HepG2 (cell line): ENCODE data around the gene PLCXD1. TPM values are rescaled to one million over a fixed set of nuclear protein-coding genes. Genes with fewer than 3 reads are reported as not detected.

Source experiments
- BATF2 ChIP-seq: sonication (generic); formaldehyde crosslinking; IDR thresholded peaks from 2 replicates; pipeline ENCODE4 v1.8.0; 2022; ENCODE audit warnings: mild to moderate bottlenecking, missing genetic modification reagents, moderate library complexity
- CREM ChIP-seq, 2 experiments: sonication (generic) in 1 of 2; formaldehyde crosslinking in 1 of 2; IDR thresholded peaks; 2 replicates each; pipeline versions ENCODE4 v1.4.0 to v1.6.1; 2016 to 2020; ENCODE audit warnings: antibody characterized with exemption in 1 of 2, mild to moderate bottlenecking in 1 of 2, missing genetic modification reagents in 1 of 2
- DNMT3B ChIP-seq: conservative IDR thresholded peaks from 2 replicates; pipeline ENCODE4 v1.6.1; 2016; ENCODE audit warnings: missing biosample characterization, control low read depth
- EEA1 ChIP-seq: sonication (generic); formaldehyde crosslinking; IDR thresholded peaks from 2 replicates; pipeline ENCODE4 v1.5.1; 2020; ENCODE audit warnings: mild to moderate bottlenecking, missing genetic modification reagents, borderline replicate concordance
- FOXO4 ChIP-seq: sonication (generic); formaldehyde crosslinking; conservative IDR thresholded peaks from 2 replicates; pipeline ENCODE4 v1.8.1; 2023; ENCODE audit warnings: missing genetic modification reagents
- JUNB ChIP-seq: sonication (generic); formaldehyde crosslinking; IDR thresholded peaks from 2 replicates; pipeline ENCODE4 v1.8.0; 2022; ENCODE audit warnings: missing genetic modification reagents, mild to moderate bottlenecking, borderline replicate concordance
- KDM2A ChIP-seq: sonication (generic); formaldehyde crosslinking; IDR thresholded peaks from 2 replicates; pipeline ENCODE4 v1.4.0; 2020; ENCODE audit warnings: low read depth, missing genetic modification reagents, borderline replicate concordance
- NCOR1 ChIP-seq: fragments of 200-600 bp; sonication (generic); IDR thresholded peaks from 2 replicates; pipeline ENCODE4 v1.7.0; 2017; ENCODE audit warnings: antibody characterized with exemption, low read length, borderline replicate concordance
- PAXIP1 ChIP-seq: sonication (generic); formaldehyde crosslinking; conservative IDR thresholded peaks from 2 replicates; pipeline ENCODE4 v1.4.0; 2020; ENCODE audit warnings: mild to moderate bottlenecking, missing genetic modification reagents, moderate library complexity
- RELA ChIP-seq: sonication (generic); formaldehyde crosslinking; IDR thresholded peaks from 2 replicates; pipeline ENCODE4 v1.4.0; 2020; ENCODE audit warnings: missing genetic modification reagents
- RFXANK ChIP-seq: IDR thresholded peaks from 2 replicates; pipeline ENCODE4 v1.6.1; 2016
- STAT5B ChIP-seq: sonication (generic); formaldehyde crosslinking; IDR thresholded peaks from 2 replicates; pipeline ENCODE4 v1.4.0; 2020; ENCODE audit warnings: missing genetic modification reagents
- ZFX ChIP-seq: sonication (generic); formaldehyde crosslinking; IDR thresholded peaks from 2 replicates; pipeline ENCODE4 v1.4.0; 2020; ENCODE audit warnings: mild to moderate bottlenecking, low read depth, missing genetic modification reagents, moderate library complexity
- ZNF280B ChIP-seq: sonication (generic); formaldehyde crosslinking; IDR thresholded peaks from 2 replicates; pipeline ENCODE4 v1.5.0; 2020; ENCODE audit warnings: missing genetic modification reagents, mild to moderate bottlenecking, borderline replicate concordance
- ZNF484 ChIP-seq: sonication (generic); formaldehyde crosslinking; IDR thresholded peaks from 2 replicates; pipeline ENCODE4 v1.5.1; 2020; ENCODE audit warnings: mild to moderate bottlenecking, low read depth, missing genetic modification reagents, borderline replicate concordance
- ZNF569 ChIP-seq: sonication (generic); formaldehyde crosslinking; IDR thresholded peaks from 2 replicates; pipeline ENCODE4 v1.5.0; 2020; ENCODE audit warnings: mild to moderate bottlenecking, missing genetic modification reagents, moderate library complexity, borderline replicate concordance
- ZNF772 ChIP-seq: sonication (generic); formaldehyde crosslinking; IDR thresholded peaks from 2 replicates; pipeline ENCODE4 v1.5.0; 2020; ENCODE audit warnings: mild to moderate bottlenecking, missing genetic modification reagents
- ZXDC ChIP-seq: sonication (generic); formaldehyde crosslinking; IDR thresholded peaks from 2 replicates; pipeline ENCODE4 v1.5.0; 2020; ENCODE audit warnings: mild to moderate bottlenecking, missing genetic modification reagents
- polyA plus RNA-seq, 8 experiments: library from polyadenylated mRNA; depleted of rRNA in 3 of 8; stranded (reverse) in 7 of 8; unstranded in 1 of 8; fragments of >200 nt; fragmentation: Illumina TruSeq in 4 of 8; extraction: Trizol in 4 of 8; gene quantifications; 2 replicates each; pipeline versions ENCODE4 v1.2.1 to v1.2.3, GENCODE V29; 2011 to 2016; ENCODE audit warnings: low read depth in 4 of 8, missing spikeins in 1 of 8, mixed read lengths in 1 of 8; ENCODE audit not compliant: insufficient read depth in 1 of 8
- total RNA-seq, 5 experiments: library from RNA; depleted of rRNA; stranded (reverse); fragments of >200 nt; fragmentation: Illumina TruSeq; extraction: Trizol; gene quantifications; 2 replicates each; pipeline ENCODE4 v1.2.3, GENCODE V29; 2016; ENCODE audit warnings: low read depth in 1 of 5

Gene PLCXD1
- total and polyA plus RNA-seq, 2 of the 13 experiments (the other 11 are each of a cell fraction or from before 2014, with no cell fraction given), result 87.7 to 153 TPM

GRCh38 chrX:261167-261918 is 19.8 kb upstream of the PLCXD1 start (continued):
- TF ChIP-seq ZNF280B (CRISPR knock-in tag), result peak; percentile 46; the same call in 1 of the 2 replicates
- TF ChIP-seq ZNF772 (CRISPR knock-in tag), result no peak
- no peak for TF ChIP-seq RFXANK (CRISPR knock-in tag)
- 0 out of 2 replicates have a peak, but pooled peaks have one; percentile 20 for TF ChIP-seq CREM (IDR thresholded peaks at IDR 0.05)
- no peak for TF ChIP-seq CREM (CRISPR knock-in tag; IDR thresholded peaks at IDR 0.05)
- no peak for TF ChIP-seq RELA (CRISPR knock-in tag)
- TF ChIP-seq FOXO4 (CRISPR knock-in tag), result no peak
- no peak for TF ChIP-seq STAT5B
- no peak for TF ChIP-seq ZXDC (CRISPR knock-in tag)
- TF ChIP-seq NCOR1, result 0 out of 2 replicates have a peak, but pooled peaks have one; percentile 21
- TF ChIP-seq ZNF569 (CRISPR knock-in tag), result no peak
- no peak for TF ChIP-seq ZNF484
- no peak for TF ChIP-seq EEA1 (CRISPR knock-in tag)
- peak; percentile 16 for TF ChIP-seq ZFX (CRISPR knock-in tag)
- no peak for TF ChIP-seq DNMT3B
- TF ChIP-seq JUNB (CRISPR knock-in tag), result peak; percentile 66
- TF ChIP-seq PAXIP1 (CRISPR knock-in tag), result peak; percentile 26; the same call in 1 of the 2 replicates
- peak; percentile 86 for TF ChIP-seq KDM2A (CRISPR knock-in tag)
- TF ChIP-seq BATF2 (CRISPR knock-in tag), result no peak
